Progenitor cell of endocrine pancreas (in vitro differentiated cells): ENCODE results near the gene TAF3. TPM values are rescaled to one million over a fixed set of nuclear protein-coding genes. Genes with fewer than 3 reads are reported as not detected.

ENCODE experiments used
- DNase-seq: peaks from one replicate; pipeline ENCODE4 v3.0.0; 2021; ENCODE audit warnings: low spot score; ENCODE audit not compliant: unreplicated experiment
- H3K27ac Mint-ChIP-seq: 2 replicates; pipeline ENCODE4 v1.8.0; 2021; ENCODE audit warnings: mild to moderate bottlenecking, moderate library complexity, mixed read lengths
- H3K27me3 Mint-ChIP-seq: 2 replicates; pipeline ENCODE4 v1.8.0; 2021; ENCODE audit warnings: mixed read lengths
- H3K36me3 Mint-ChIP-seq: 2 replicates; pipeline ENCODE4 v1.8.0; 2022; ENCODE audit warnings: mixed read lengths; ENCODE audit not compliant: insufficient read depth
- H3K4me1 Mint-ChIP-seq: 2 replicates; pipeline ENCODE4 v1.8.0; 2021; ENCODE audit warnings: low read depth, mixed read lengths
- H3K4me3 Mint-ChIP-seq: 2 replicates; pipeline ENCODE4 v1.8.0; 2021; ENCODE audit warnings: low read depth, mild to moderate bottlenecking, moderate library complexity, mixed read lengths
- H3K9me3 Mint-ChIP-seq: 2 replicates; pipeline ENCODE4 v1.8.0; 2021; ENCODE audit warnings: low read depth, mixed read lengths
- CTCF ChIP-seq: fragments of 200-600 bp; sonication (generic); IDR thresholded peaks from one replicate; pipeline ENCODE4 v1.5.0; 2021; ENCODE audit warnings: antibody characterized with exemption, mild to moderate bottlenecking; ENCODE audit not compliant: unreplicated experiment
- total RNA-seq: library from RNA; stranded (reverse); gene quantifications from 2 replicates; pipeline ENCODE4 v1.2.1, GENCODE V29; 2021

TAF3 gene
- total RNA-seq, 1 donor from 2014 or later: 9.4 TPM

GRCh38 chr10:7928536-7928935, 110.2 kb downstream of the TAF3 start:
- no peak overlapping the region for H3K27ac Mint-ChIP-seq
- H3K27me3 Mint-ChIP-seq: no peaks in the 10 kb centered on the region
- no peaks in the 10 kb centered on the region for H3K9me3 Mint-ChIP-seq
- peaks cover 31% of the 10 kb centered on the region for H3K4me1 Mint-ChIP-seq
- no peak for DNase-seq
- H3K4me3 Mint-ChIP-seq: no peak overlapping the region
- TF ChIP-seq CTCF: no peak
- H3K36me3 Mint-ChIP-seq: no peaks in the 10 kb centered on the region

DNA sequence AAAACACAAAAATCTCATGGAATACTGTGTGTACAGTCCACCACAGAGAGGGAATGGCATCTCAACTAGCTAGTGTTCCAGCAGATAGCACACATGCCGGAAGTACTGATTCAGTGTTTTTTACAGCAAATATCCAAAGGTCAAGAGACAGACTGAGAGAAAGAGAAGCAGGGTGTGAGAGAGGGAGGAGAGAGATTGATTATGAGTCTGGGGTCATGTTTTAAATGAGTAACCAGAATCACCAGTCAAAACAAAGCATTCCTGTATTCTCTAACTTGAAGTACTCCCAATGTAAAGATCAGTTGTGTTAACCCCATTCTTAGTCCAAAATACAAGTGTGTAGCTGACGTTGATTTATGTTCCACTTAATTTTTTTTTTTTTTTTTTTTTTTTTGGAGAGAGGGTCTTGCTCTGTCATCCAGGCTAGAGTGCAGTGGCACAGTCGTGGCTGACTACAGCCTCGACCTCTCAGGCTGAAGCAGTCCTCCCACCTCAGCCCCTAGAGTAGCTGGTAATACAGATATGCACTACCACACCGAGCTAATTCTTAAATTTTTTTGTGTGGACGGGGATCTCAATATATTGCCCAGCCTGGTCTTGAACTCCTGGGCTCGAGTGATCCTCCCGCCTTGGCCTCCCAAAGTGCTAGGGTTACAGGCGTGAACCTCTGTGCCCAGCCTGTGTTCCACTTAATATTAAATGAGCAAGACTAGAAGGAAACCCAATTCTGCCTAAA, 114.2 kb downstream of the TAF3 start:
- H3K27ac Mint-ChIP-seq: peak overlapping the region; percentile 17
- no peak for DNase-seq
- no peaks in the 10 kb centered on the region for H3K27me3 Mint-ChIP-seq
- no peak for TF ChIP-seq CTCF
- H3K9me3 Mint-ChIP-seq: peaks cover 6% of the 10 kb centered on the region
- peak overlapping the region; percentile 22 for H3K4me3 Mint-ChIP-seq
- peaks cover 31% of the 10 kb centered on the region for H3K4me1 Mint-ChIP-seq
- H3K36me3 Mint-ChIP-seq: no peaks in the 10 kb centered on the region

DNA sequence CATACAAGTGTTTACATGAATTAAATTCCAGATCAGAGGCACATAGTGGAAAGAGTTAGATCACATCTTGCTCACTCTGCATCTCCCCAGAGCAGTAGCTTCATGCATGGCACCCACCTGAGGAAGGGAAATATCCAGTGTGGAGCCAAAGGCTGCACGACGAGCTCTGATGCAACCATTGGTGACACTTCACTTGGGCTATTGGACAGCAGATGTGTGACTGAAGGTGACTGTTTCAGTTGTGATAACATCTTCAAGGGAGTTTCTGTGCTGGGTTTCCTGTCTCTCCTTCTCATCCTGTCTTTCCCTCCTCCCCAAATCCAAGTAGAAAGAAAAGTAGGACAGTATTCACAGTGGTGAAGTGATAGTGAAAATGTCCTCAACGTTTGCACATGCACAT, 115.0 kb downstream of the TAF3 start:
- Mint-ChIP-seq H3K27me3 (no peaks in the 10 kb centered on the region), H3K4me1 (peaks cover 31% of the 10 kb centered on the region), H3K4me3 (no peak overlapping the region), H3K27ac (no peak overlapping the region), H3K9me3 (peaks cover 6% of the 10 kb centered on the region), H3K36me3 (no peaks in the 10 kb centered on the region)
- no peak for DNase-seq
- no peak for TF ChIP-seq CTCF

DNA sequence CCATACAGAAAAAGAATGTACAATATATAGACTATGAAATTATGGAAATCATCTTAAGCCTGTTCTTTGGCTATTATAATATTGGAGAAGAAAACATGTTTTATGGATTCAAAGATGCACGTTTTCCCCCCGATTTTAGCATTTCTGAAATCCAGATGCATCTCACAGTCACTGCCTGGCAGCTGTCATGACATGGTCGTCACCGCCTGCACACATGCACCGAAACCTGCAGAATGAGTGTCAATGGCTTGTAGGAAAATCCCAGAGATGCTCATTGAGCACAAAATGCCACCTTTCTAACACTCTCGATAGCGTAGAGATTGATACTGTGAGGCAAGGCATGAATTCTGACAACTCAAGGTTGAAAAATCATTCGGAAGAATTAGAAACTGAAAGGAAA, 115.5 kb downstream of the TAF3 start:
- Mint-ChIP-seq H3K4me3 (no peak overlapping the region), H3K9me3 (peaks cover 6% of the 10 kb centered on the region), H3K36me3 (peaks cover 1% of the 10 kb centered on the region), H3K27me3 (no peaks in the 10 kb centered on the region), H3K4me1 (peaks cover 27% of the 10 kb centered on the region), H3K27ac (no peak overlapping the region)
- DNase-seq: no peak
- no peak for TF ChIP-seq CTCF

- no peak for DNase-seq
Measured at GRCh38 chr10:7937315-7937945, 119.1 kb downstream of the TAF3 start.

More at GRCh38 chr10:7937315-7937945, 119.1 kb downstream of the TAF3 start:
- TF ChIP-seq CTCF: no peak
- Mint-ChIP-seq H3K9me3 (peaks cover 9% of the 10 kb centered on the region), H3K27me3 (peaks cover 7% of the 10 kb centered on the region), H3K36me3 (peaks cover 3% of the 10 kb centered on the region), H3K27ac (no peak overlapping the region), H3K4me1 (peaks cover 7% of the 10 kb centered on the region), H3K4me3 (no peak overlapping the region)
